Left lung (tissue), 10 donors: Measurements from ENCODE around the gene KCNH8. TPM values are rescaled to one million over a fixed set of nuclear protein-coding genes. Genes with fewer than 3 reads are reported as not detected.

Experiments used
- ATAC-seq: fragments of 200-7000 bp; cut with Tn5 transposase; one replicate; pipeline ENCODE4 v1.9.1; 2020; ENCODE audit warnings: moderate library complexity
- DNase-seq, 4 donors: peaks; one replicate each; pipeline ENCODE4 v3.0.0-alpha.2; 2013 to 2020
- H3K27ac ChIP-seq, 2 donors: fragments of 200-600 bp; sonication (generic) in 1 of 2; one replicate each; pipeline versions ENCODE4 v1.5.0 to v1.8.0; 2020 to 2021
- H3K27me3 ChIP-seq, 2 donors: fragments of 200-600 bp; sonication (generic) in 1 of 2; one replicate each; pipeline versions ENCODE4 v1.5.0 to v1.8.0; 2020 to 2021
- H3K36me3 ChIP-seq, 2 donors: fragments of 200-600 bp; sonication (generic) in 1 of 2; one replicate each; pipeline versions ENCODE4 v1.5.0 to v1.8.0; 2020 to 2021
- H3K4me1 ChIP-seq, 2 donors: fragments of 200-600 bp; one replicate each; pipeline ENCODE4 v1.8.0; 2021
- H3K4me3 ChIP-seq, 2 donors: fragments of 200-600 bp; sonication (generic) in 1 of 2; one replicate each; pipeline versions ENCODE4 v1.5.0 to v1.8.0; 2020 to 2021; ENCODE audit warnings: mild to moderate bottlenecking in 1 of 2
- H3K9me3 ChIP-seq, 2 donors: fragments of 200-600 bp; sonication (generic) in 1 of 2; one replicate each; pipeline versions ENCODE4 v1.5.0 to v1.8.0; 2020 to 2021
- intact Hi-C, 2 donors: fragments of 100-400 bp; cut with DNase I; formaldehyde crosslinking; loops; one replicate each; pipeline versions ENCODE4 v1.11.2 to v1.14.2; 2022
- polyA plus RNA-seq, 6 donors: library from polyadenylated mRNA; unstranded; fragments of 120-200 nt; gene quantifications; one replicate each; pipeline ENCODE4 v1.2.1, GENCODE V29; 2013; ENCODE audit not compliant: insufficient read length in 6 of 6
- total RNA-seq, 2 donors: library from RNA; stranded (reverse); fragmentation: NEBNext Ultra II Directional; extraction: Animal tissue kit (Norgen Biotek cat#: 25700); gene quantifications; one replicate each; pipeline ENCODE4 v1.2.1, GENCODE V29; 2021
- TF ChIP-seq, protein P1 (sequence below), 2 donors: fragments of 200-600 bp; sonication (generic) in 1 of 2; IDR thresholded peaks; one replicate each; pipeline versions ENCODE4 v1.5.0 to v1.8.0; 2021; ENCODE audit warnings: antibody characterized with exemption in 2 of 2
- donor health status: DM: no; HTN: yes; CAD: no.
- donor health status: DM: no; HTN: no; CAD: no.

The KCNH8 gene
- total and polyA plus RNA-seq, 8 donors: 0.12 to 3.0 (median 2.1) TPM

DNA sequence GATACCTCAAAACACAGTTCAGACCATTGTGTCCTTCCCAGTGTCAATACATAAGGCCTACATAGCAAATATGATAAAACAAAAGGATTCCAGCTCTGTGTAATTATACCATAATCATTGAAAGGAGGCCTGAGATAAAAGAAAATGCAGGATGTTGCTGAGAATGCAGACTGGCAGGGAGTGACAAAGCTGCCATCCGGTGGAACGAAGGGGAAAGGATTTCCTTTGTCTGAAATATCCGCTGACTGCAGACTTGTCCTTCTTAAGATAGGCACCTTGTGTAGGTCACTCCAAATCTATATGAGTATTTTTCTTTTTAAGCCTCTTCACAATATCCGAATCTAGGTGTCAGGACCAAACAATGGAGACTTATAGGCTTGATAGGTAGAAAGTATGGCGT, 108.0 kb downstream of the KCNH8 start:
- TF ChIP-seq, protein P1, sequence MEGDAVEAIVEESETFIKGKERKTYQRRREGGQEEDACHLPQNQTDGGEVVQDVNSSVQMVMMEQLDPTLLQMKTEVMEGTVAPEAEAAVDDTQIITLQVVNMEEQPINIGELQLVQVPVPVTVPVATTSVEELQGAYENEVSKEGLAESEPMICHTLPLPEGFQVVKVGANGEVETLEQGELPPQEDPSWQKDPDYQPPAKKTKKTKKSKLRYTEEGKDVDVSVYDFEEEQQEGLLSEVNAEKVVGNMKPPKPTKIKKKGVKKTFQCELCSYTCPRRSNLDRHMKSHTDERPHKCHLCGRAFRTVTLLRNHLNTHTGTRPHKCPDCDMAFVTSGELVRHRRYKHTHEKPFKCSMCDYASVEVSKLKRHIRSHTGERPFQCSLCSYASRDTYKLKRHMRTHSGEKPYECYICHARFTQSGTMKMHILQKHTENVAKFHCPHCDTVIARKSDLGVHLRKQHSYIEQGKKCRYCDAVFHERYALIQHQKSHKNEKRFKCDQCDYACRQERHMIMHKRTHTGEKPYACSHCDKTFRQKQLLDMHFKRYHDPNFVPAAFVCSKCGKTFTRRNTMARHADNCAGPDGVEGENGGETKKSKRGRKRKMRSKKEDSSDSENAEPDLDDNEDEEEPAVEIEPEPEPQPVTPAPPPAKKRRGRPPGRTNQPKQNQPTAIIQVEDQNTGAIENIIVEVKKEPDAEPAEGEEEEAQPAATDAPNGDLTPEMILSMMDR (IDR thresholded peaks at IDR 0.05): no peak
- ATAC-seq: no peak
- no peaks in the 10 kb centered on the region for H3K36me3 ChIP-seq

DNA sequence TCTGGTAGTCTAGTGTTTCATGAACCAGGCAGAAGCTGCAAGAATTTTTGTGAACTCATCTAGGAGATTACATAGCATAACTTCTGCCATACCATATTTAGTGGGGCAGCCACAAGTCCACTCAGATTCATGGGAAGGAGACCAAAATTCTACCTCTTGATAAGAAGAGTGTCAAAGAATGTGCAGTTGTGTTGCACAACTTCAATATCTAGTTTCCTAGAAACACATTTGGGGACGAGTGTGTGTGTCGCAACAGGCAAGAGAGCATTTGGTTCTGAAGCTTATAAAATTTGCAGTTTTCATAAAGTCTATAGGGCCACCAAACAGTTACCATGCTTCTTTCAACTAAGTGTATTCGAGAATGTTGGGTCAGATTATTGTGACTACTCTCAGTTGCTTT, 115.3 kb downstream of the KCNH8 start:
- DNase-seq (no peak), ATAC-seq (no peak)
- TF ChIP-seq, protein P1 (IDR thresholded peaks at IDR 0.05): no peak
- no peaks in the 10 kb centered on the region for H3K9me3 ChIP-seq
- H3K27ac ChIP-seq: no peak overlapping the region
- intact Hi-C loops: no loop called here
- H3K36me3 ChIP-seq: no peaks in the 10 kb centered on the region
- H3K27me3 ChIP-seq: no peaks in the 10 kb centered on the region
- no peaks in the 10 kb centered on the region for H3K4me1 ChIP-seq
- H3K4me3 ChIP-seq: no peak overlapping the region

More for the DNA sequence above, 108.0 kb downstream of the KCNH8 start:
- Histone ChIP-seq H3K27me3 (no peaks in the 10 kb centered on the region), H3K4me1 (no peaks in the 10 kb centered on the region), H3K27ac (no peak overlapping the region), H3K4me3 (no peak overlapping the region), H3K9me3 (no peaks in the 10 kb centered on the region)
- intact Hi-C loops: no loop called here
- no peak for DNase-seq

DNA sequence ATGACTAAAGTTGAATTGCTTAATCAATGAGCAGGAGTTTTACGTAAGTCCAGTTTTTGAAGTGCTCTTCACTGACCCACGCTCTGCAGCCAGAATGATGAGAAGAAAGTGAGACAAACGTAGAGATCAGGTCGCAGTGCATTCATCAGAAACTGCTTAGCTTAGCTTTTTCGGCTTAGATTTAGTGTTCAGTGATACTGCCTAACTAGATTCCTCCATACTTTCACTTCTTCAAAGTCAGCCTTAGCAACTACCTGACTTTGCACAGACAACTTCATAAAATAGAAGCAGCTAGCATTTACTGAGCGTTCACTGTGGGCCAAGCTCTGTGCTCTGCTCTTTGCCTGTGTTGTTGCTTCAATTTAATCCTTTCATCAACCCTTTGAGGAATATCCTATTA, 116.1 kb downstream of the KCNH8 start:
- no peaks in the 10 kb centered on the region for H3K4me1 ChIP-seq
- DNase-seq (no peak), ATAC-seq (no peak)
- no peaks in the 10 kb centered on the region for H3K9me3 ChIP-seq
- H3K4me3 ChIP-seq: no peak overlapping the region
- no peaks in the 10 kb centered on the region for H3K36me3 ChIP-seq
- intact Hi-C loops: no loop called here
- no peak overlapping the region for H3K27ac ChIP-seq
- no peaks in the 10 kb centered on the region for H3K27me3 ChIP-seq
- TF ChIP-seq, protein P1 (IDR thresholded peaks at IDR 0.05): no peak

DNA sequence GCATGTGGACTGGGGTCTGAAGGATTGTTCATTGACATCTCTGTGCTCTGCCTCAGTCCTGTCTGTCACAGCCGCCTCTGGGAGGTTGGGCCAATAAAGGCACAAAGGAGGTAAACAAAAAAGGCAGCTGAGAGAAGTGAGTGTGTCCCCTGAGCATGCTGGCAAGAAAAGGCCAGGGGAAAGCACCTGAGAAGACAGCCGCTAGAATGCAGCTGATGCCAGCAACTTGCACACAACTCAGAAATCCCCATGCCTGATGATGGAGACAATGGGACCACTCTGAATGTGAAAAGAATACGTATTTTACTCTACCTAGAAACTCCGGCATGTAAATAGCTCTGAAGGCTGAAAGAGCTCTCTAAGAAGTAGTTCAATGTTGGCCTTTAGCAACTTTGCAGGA, 118.7 kb downstream of the KCNH8 start:
- Histone ChIP-seq H3K9me3 (no peaks in the 10 kb centered on the region), H3K27ac (no peak overlapping the region), H3K4me3 (no peak overlapping the region), H3K4me1 (no peaks in the 10 kb centered on the region), H3K36me3 (no peaks in the 10 kb centered on the region), H3K27me3 (no peaks in the 10 kb centered on the region)
- DNase-seq (no peak), ATAC-seq (no peak)
- intact Hi-C loops: no loop called here
- TF ChIP-seq, protein P1 (IDR thresholded peaks at IDR 0.05): no peak

DNA sequence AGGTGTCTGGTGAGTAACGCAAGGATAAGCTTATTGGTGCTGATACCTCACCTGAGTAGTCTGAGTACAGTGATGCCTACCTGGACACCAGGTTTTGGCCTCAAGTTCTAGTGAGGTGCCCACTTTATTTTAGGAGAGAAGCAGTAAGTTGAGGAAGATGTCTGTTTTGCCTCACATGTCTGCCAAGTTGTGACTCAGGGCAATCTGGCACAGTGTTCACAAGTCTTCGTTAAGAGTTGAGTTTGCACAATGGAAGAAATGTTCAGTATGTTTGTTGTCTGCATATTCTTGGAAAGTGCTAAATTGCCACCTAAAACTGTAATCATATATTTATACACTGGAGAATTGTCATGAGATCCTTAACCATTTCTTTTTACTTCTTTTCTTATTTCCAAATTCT, 122.2 kb downstream of the KCNH8 start:
- Histone ChIP-seq H3K36me3 (no peaks in the 10 kb centered on the region), H3K9me3 (no peaks in the 10 kb centered on the region), H3K27ac (no peak overlapping the region), H3K4me1 (no peaks in the 10 kb centered on the region), H3K27me3 (no peaks in the 10 kb centered on the region), H3K4me3 (no peak overlapping the region)
- TF ChIP-seq, protein P1 (IDR thresholded peaks at IDR 0.05): no peak
- intact Hi-C loops: no loop called here
- no peak for ATAC-seq
- no peak for DNase-seq
